GM23248 (cell line): ENCODE data around the gene TMEM26. TPM values are rescaled to one million over a fixed set of nuclear protein-coding genes. Genes with fewer than 3 reads are reported as not detected.

Source experiments
- DNase-seq: peaks from one replicate; pipeline ENCODE4 v3.0.0-alpha.2; 2015
- H2AFZ ChIP-seq: fragments of 200-600 bp; sonication (generic); 2 replicates; pipeline ENCODE4 v1.6.1; 2016; ENCODE audit warnings: antibody characterized with exemption
- H3F3A ChIP-seq: fragments of 200-600 bp; sonication (generic); 2 replicates; pipeline ENCODE4 v1.6.1; 2016; ENCODE audit warnings: mild to moderate bottlenecking, antibody characterized with exemption, mixed run types; ENCODE audit not compliant: insufficient read depth
- H3K27ac ChIP-seq: fragments of 200-600 bp; sonication (generic); 2 replicates; pipeline ENCODE4 v1.5.1; 2016; ENCODE audit warnings: mild to moderate bottlenecking
- H3K27me3 ChIP-seq: fragments of 200-600 bp; sonication (generic); replicated peaks from 2 replicates; pipeline ENCODE4 v1.6.1; 2016; ENCODE audit warnings: mild to moderate bottlenecking; ENCODE audit not compliant: insufficient read depth
- H3K36me3 ChIP-seq: fragments of 200-600 bp; sonication (generic); 2 replicates; pipeline ENCODE4 v1.6.1; 2016; ENCODE audit warnings: low read depth, mild to moderate bottlenecking
- H3K4me1 ChIP-seq: fragments of 200-600 bp; sonication (generic); 2 replicates; pipeline ENCODE4 v1.6.1; 2016; ENCODE audit warnings: mild to moderate bottlenecking; ENCODE audit not compliant: insufficient read depth
- H3K4me2 ChIP-seq: fragments of 200-600 bp; sonication (generic); one replicate; pipeline ENCODE4 v1.6.1; 2016; ENCODE audit warnings: mild to moderate bottlenecking; ENCODE audit not compliant: unreplicated experiment
- H3K4me3 ChIP-seq: fragments of 200-600 bp; sonication (generic); 2 replicates; pipeline ENCODE4 v1.5.1; 2016; ENCODE audit warnings: mild to moderate bottlenecking
- H3K79me2 ChIP-seq: fragments of 200-600 bp; sonication (generic); 2 replicates; pipeline ENCODE4 v1.6.1; 2016; ENCODE audit warnings: mild to moderate bottlenecking; ENCODE audit not compliant: insufficient read depth
- H3K9ac ChIP-seq: fragments of 200-600 bp; sonication (generic); 2 replicates; pipeline ENCODE4 v1.6.1; 2016; ENCODE audit warnings: mild to moderate bottlenecking
- H3K9me2 ChIP-seq: fragments of 200-600 bp; sonication (generic); 2 replicates; pipeline ENCODE4 v1.6.1; 2016; ENCODE audit warnings: mixed run types, mild to moderate bottlenecking, moderate library complexity; ENCODE audit not compliant: insufficient read depth
- H3K9me3 ChIP-seq: fragments of 200-600 bp; sonication (generic); one replicate; pipeline ENCODE4 v1.6.1; 2017; ENCODE audit warnings: low read depth
- H4K20me1 ChIP-seq: fragments of 200-600 bp; sonication (generic); 2 replicates; pipeline ENCODE4 v1.6.0; 2016; ENCODE audit not compliant: insufficient read depth
- EZH2 ChIP-seq: fragments of 200-600 bp; sonication (generic); IDR thresholded peaks from 2 replicates; pipeline ENCODE4 v1.6.1; 2018; ENCODE audit warnings: antibody characterized with exemption, mild to moderate bottlenecking; ENCODE audit not compliant: insufficient read depth, poor library complexity, severe bottlenecking
- EZH2phosphoT487 ChIP-seq: fragments of 200-600 bp; sonication (generic); IDR thresholded peaks from 2 replicates; pipeline ENCODE4 v1.6.1; 2018; ENCODE audit warnings: antibody characterized with exemption, moderate library complexity, mild to moderate bottlenecking, low read depth; ENCODE audit not compliant: insufficient read depth
- WGBS, 2 experiments: methylation state at CpG; one replicate each; pipeline ENCODE4 v1.1.6; 2015 to 2017; ENCODE audit warnings: low lambda C conversion rate in 2 of 2, low coverage in 1 of 2; ENCODE audit errors: missing lambda C conversion rate in 2 of 2; 5-methylcytosine and 5-hydroxymethylcytosine counted together
- in situ Hi-C: fragments of 300-500 bp; cut with MboI; formaldehyde crosslinking; loops from 2 replicates; pipeline ENCODE4 v1.15.0; 2020
- polyA plus RNA-seq: library from polyadenylated mRNA; unstranded; fragments of >200 nt; fragmentation: Nextera tagmentation; extraction: Ambion mirVana; gene quantifications from 2 replicates; pipeline ENCODE4 v1.2.1, GENCODE V29; 2016
- total RNA-seq: library from RNA; depleted of rRNA; stranded (reverse); fragments of >200 nt; shearing (Covaris generic); gene quantifications from 2 replicates; pipeline ENCODE4 v1.2.3, GENCODE V29; 2014

Gene TMEM26
- total and polyA plus RNA-seq, 2 experiments from 2014 or later, result 0.04 TPM; not detected in 1

- Histone ChIP-seq H3K4me2 (no peak overlapping the region), H2AFZ (no peak overlapping the region), H3K9ac (no peak overlapping the region), H3K4me3 (no peak overlapping the region), H3K27ac (no peak overlapping the region), H3K36me3 (no peaks in the 10 kb centered on the region), H3K9me3 (no peaks in the 10 kb centered on the region), H4K20me1 (no peaks in the 10 kb centered on the region), H3K27me3 (0 out of 2 replicates have a peak, but pooled peaks cover 3% of the 10 kb centered on the region), H3K79me2 (no peaks in the 10 kb centered on the region), H3K4me1 (peaks cover 6% of the 10 kb centered on the region; the same call in 1 of the 2 replicates), H3F3A (no peaks in the 10 kb centered on the region), H3K9me2 (no peaks in the 10 kb centered on the region)
- 76 to 84% methylated on average over 4 of the region's 4 CpGs for WGBS, 2 experiments
- DNase-seq, result no peak
- no peak for TF ChIP-seq EZH2
- no peak for TF ChIP-seq EZH2phosphoT487
- in situ Hi-C loops, result no loop called here
Measured at GRCh38 chr10:61456095-61456789, 3.1 kb upstream of the TMEM26 start.

DNA sequence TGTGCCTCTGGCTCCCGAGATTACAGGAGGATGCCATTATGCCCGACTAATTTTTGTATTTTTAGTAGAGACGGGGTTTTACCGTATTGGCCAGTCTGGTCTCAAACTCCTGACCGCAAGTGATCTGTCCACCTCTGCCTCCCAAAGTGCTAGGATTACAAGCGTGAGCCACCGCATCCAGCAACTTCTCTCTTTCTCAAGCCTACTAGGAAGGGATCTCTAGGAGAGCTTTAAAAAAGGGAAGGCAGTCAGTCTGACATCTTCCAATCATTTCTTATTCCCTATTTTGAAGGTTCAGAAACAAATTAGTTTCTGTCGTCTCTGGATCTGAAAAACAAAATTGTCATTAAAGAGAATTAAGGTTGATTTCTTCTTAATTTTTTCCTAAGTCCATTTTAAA is 2.5 kb upstream of the TMEM26 start:
- H3K79me2 ChIP-seq, result no peaks in the 10 kb centered on the region
- H3K4me1 ChIP-seq, result peaks cover 6% of the 10 kb centered on the region; the same call in 1 of the 2 replicates
- in situ Hi-C loops, result no loop called here
- no peak overlapping the region for H3K27ac ChIP-seq
- no peak for TF ChIP-seq EZH2
- no peak for TF ChIP-seq EZH2phosphoT487
- WGBS, 2 experiments, result 82 to 88% methylated on average over 7 to 8 of the region's 8 CpGs
- H3K9me3 ChIP-seq, result no peaks in the 10 kb centered on the region
- no peak overlapping the region for H3K9ac ChIP-seq
- no peaks in the 10 kb centered on the region for H4K20me1 ChIP-seq
- no peak overlapping the region for H3K4me2 ChIP-seq
- no peak overlapping the region for H2AFZ ChIP-seq
- no peaks in the 10 kb centered on the region for H3K9me2 ChIP-seq
- H3K4me3 ChIP-seq, result no peak overlapping the region
- H3F3A ChIP-seq, result no peaks in the 10 kb centered on the region
- no peaks in the 10 kb centered on the region for H3K36me3 ChIP-seq
- no peak for DNase-seq
- H3K27me3 ChIP-seq, result 0 out of 2 replicates have a peak, but pooled peaks cover 3% of the 10 kb centered on the region

DNA sequence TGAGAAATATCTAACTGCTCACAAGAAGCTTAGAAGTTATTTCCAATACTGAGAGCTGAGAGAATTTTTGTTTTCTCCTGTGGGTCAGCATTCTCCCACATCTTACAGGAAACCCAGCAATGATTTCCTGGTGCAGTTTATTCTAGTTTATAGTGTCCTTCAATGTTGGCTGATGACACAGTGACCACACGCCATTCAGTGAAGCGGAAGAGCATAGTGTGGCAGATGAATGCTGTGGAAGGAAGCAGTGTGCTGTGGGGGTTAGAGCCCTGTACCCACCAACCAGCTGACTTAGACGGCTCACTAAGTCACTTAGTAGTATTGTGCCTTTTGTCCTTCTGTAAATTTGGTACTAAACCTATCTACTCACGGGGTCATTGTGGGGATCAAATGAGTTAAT is 1.4 kb upstream of the TMEM26 start:
- Histone ChIP-seq H3K4me2 (no peak overlapping the region), H4K20me1 (no peaks in the 10 kb centered on the region), H3K4me3 (no peak overlapping the region), H3K4me1 (peaks cover 6% of the 10 kb centered on the region; the same call in 1 of the 2 replicates), H2AFZ (no peak overlapping the region), H3K9me2 (no peaks in the 10 kb centered on the region), H3K27ac (no peak overlapping the region), H3K9me3 (no peaks in the 10 kb centered on the region), H3F3A (no peaks in the 10 kb centered on the region), H3K36me3 (no peaks in the 10 kb centered on the region), H3K27me3 (0 out of 2 replicates have a peak, but pooled peaks cover 3% of the 10 kb centered on the region), H3K79me2 (no peaks in the 10 kb centered on the region), H3K9ac (no peak overlapping the region)
- no peak for TF ChIP-seq EZH2phosphoT487
- TF ChIP-seq EZH2, result no peak
- DNase-seq, result no peak
- 94 to 95% methylated on average over 4 of the region's 4 CpGs for whole genome bisulfite sequencing, 2 experiments
- in situ Hi-C loops, result no loop called here

- 37 to 41% methylated on average over 28 of the region's 28 CpGs for WGBS, 2 experiments
- no peaks in the 10 kb centered on the region for H3K79me2 ChIP-seq
- DNase-seq, result no peak
- no peaks in the 10 kb centered on the region for H3K9me3 ChIP-seq
- no peaks in the 10 kb centered on the region for H4K20me1 ChIP-seq
- TF ChIP-seq EZH2 (no peak), EZH2phosphoT487 (no peak)
- H3K4me2 ChIP-seq, result peak overlapping the region; percentile 84
- in situ Hi-C loops, result no loop called here
- peaks cover 6% of the 10 kb centered on the region; the same call in 1 of the 2 replicates for H3K4me1 ChIP-seq
- H3K27ac ChIP-seq, result no peak overlapping the region
- H3K9ac ChIP-seq, result peak overlapping the region; percentile 26; the same call in 1 of the 2 replicates
- H3K4me3 ChIP-seq, result peak overlapping the region; percentile 78
- H3F3A ChIP-seq, result no peaks in the 10 kb centered on the region
- no peaks in the 10 kb centered on the region for H3K9me2 ChIP-seq
- no peaks in the 10 kb centered on the region for H3K36me3 ChIP-seq
- H3K27me3 ChIP-seq, result 0 out of 2 replicates have a peak, but pooled peaks cover 3% of the 10 kb centered on the region
- H2AFZ ChIP-seq, result peak overlapping the region; percentile 90
Measured at GRCh38 chr10:61452151-61452651, 980 bp downstream of the TMEM26 start.
